Liver (tissue), 9 donors: ENCODE results near the gene OLFML1. TPM values are rescaled to one million over a fixed set of nuclear protein-coding genes. Genes with fewer than 3 reads are reported as not detected.

Experiments used
- DNase-seq: peaks from one replicate; pipeline ENCODE4 v3.0.0-alpha.2; 2017; ENCODE audit warnings: low spot score
- H3K27ac ChIP-seq, 2 donors: one replicate each; pipeline ENCODE4 v1.7.0; 2013; ENCODE audit warnings: inconsistent platforms in 2 of 2, low read length in 2 of 2, control low read depth in 1 of 2, low read depth in 1 of 2, mild to moderate bottlenecking in 1 of 2
- H3K27me3 ChIP-seq, 4 donors: one replicate each; pipeline versions ENCODE4 v1.6.1 to v1.7.0; 2013; ENCODE audit warnings: low read length in 3 of 4, inconsistent platforms in 1 of 4, mild to moderate bottlenecking in 1 of 4, moderate library complexity in 1 of 4; ENCODE audit not compliant: control insufficient read depth in 4 of 4, insufficient read depth in 4 of 4
- H3K36me3 ChIP-seq, 4 donors: one replicate each; pipeline versions ENCODE4 v1.6.1 to v1.7.0; 2013; ENCODE audit warnings: low read length in 3 of 4, mild to moderate bottlenecking in 3 of 4, low read depth in 1 of 4, moderate library complexity in 1 of 4; ENCODE audit not compliant: control insufficient read depth in 4 of 4, insufficient read depth in 3 of 4
- H3K4me1 ChIP-seq, 4 donors: one replicate each; pipeline versions ENCODE4 v1.6.1 to v1.7.0; 2013; ENCODE audit warnings: low read length in 3 of 4, mild to moderate bottlenecking in 3 of 4, moderate library complexity in 1 of 4; ENCODE audit not compliant: control insufficient read depth in 4 of 4, insufficient read depth in 4 of 4
- H3K4me3 ChIP-seq, 3 donors: one replicate each; pipeline versions ENCODE4 v1.6.1 to v1.7.0; 2013; ENCODE audit warnings: low read length in 3 of 3, control low read depth in 1 of 3, low read depth in 1 of 3, mild to moderate bottlenecking in 1 of 3
- H3K9ac ChIP-seq, 2 donors: one replicate each; pipeline ENCODE4 v1.7.0; 2013; ENCODE audit warnings: low read length in 2 of 2, mild to moderate bottlenecking in 2 of 2, moderate library complexity in 2 of 2, control low read depth in 1 of 2, low read depth in 1 of 2
- H3K9me3 ChIP-seq, 4 donors: one replicate each; pipeline versions ENCODE4 v1.6.1 to v1.7.0; 2013; ENCODE audit warnings: low read length in 3 of 4; ENCODE audit not compliant: control insufficient read depth in 4 of 4
- ATF3 ChIP-seq: IDR thresholded peaks from 2 replicates; pipeline ENCODE4 v1.6.1; 2016; ENCODE audit warnings: antibody characterized with exemption
- CTCF ChIP-seq: fragments of 150-350 bp; IDR thresholded peaks from 2 replicates; pipeline ENCODE4 v1.5.1; 2017; ENCODE audit warnings: improper control_type of control experiment, low read depth, low read length; ENCODE audit not compliant: missing input control
- EGR1 ChIP-seq, 2 donors: IDR thresholded peaks; 2 replicates each; pipeline ENCODE4 v1.6.1; 2016 to 2018; ENCODE audit warnings: antibody characterized with exemption in 2 of 2, low read depth in 2 of 2
- FOXA1 ChIP-seq: IDR thresholded peaks from 2 replicates; pipeline ENCODE4 v1.6.1; 2016; ENCODE audit warnings: antibody characterized with exemption
- FOXA2 ChIP-seq: IDR thresholded peaks from 2 replicates; pipeline ENCODE4 v1.6.1; 2016; ENCODE audit warnings: antibody characterized with exemption
- GABPA ChIP-seq, 2 donors: IDR thresholded peaks in 1 of 2; conservative IDR thresholded peaks in 1 of 2; 2 replicates each; pipeline ENCODE4 v1.6.1; 2016; ENCODE audit warnings: antibody characterized with exemption in 2 of 2, mild to moderate bottlenecking in 1 of 2, moderate library complexity in 1 of 2
- HNF4A ChIP-seq, 2 donors: conservative IDR thresholded peaks; 2 replicates each; pipeline ENCODE4 v1.6.1; 2016; ENCODE audit warnings: antibody characterized with exemption in 2 of 2, mild to moderate bottlenecking in 2 of 2
- HNF4G ChIP-seq: IDR thresholded peaks from 2 replicates; pipeline ENCODE4 v1.6.1; 2016; ENCODE audit warnings: antibody characterized with exemption
- JUND ChIP-seq, 2 donors: IDR thresholded peaks; 2 replicates each; pipeline ENCODE4 v1.6.1; 2016; ENCODE audit warnings: antibody characterized with exemption in 2 of 2
- MAX ChIP-seq: IDR thresholded peaks from 2 replicates; pipeline ENCODE4 v1.6.1; 2016; ENCODE audit warnings: antibody characterized with exemption
- NR2F2 ChIP-seq: IDR thresholded peaks from 2 replicates; pipeline ENCODE4 v1.6.1; 2016; ENCODE audit warnings: antibody characterized with exemption
- RAD21 ChIP-seq, 2 donors: IDR thresholded peaks; 2 replicates each; pipeline ENCODE4 v1.6.1; 2016; ENCODE audit warnings: antibody characterized with exemption in 2 of 2, mild to moderate bottlenecking in 2 of 2
- REST ChIP-seq: IDR thresholded peaks from 2 replicates; pipeline ENCODE4 v1.6.1; 2016; ENCODE audit warnings: antibody characterized with exemption, mild to moderate bottlenecking
- RXRA ChIP-seq, 2 donors: IDR thresholded peaks; 2 replicates each; pipeline ENCODE4 v1.6.1; 2017 to 2018; ENCODE audit warnings: antibody characterized with exemption in 2 of 2, mild to moderate bottlenecking in 1 of 2
- SP1 ChIP-seq: IDR thresholded peaks from 2 replicates; pipeline ENCODE4 v1.6.1; 2018; ENCODE audit warnings: antibody characterized with exemption, mild to moderate bottlenecking
- TAF1 ChIP-seq: conservative IDR thresholded peaks from 2 replicates; pipeline ENCODE4 v1.6.1; 2016; ENCODE audit warnings: antibody characterized with exemption, mild to moderate bottlenecking
- YY1 ChIP-seq: IDR thresholded peaks from 2 replicates; pipeline ENCODE4 v1.6.1; 2016; ENCODE audit warnings: antibody characterized with exemption, mild to moderate bottlenecking
- ZBTB33 ChIP-seq: IDR thresholded peaks from 2 replicates; pipeline ENCODE4 v1.6.1; 2016; ENCODE audit warnings: antibody characterized with exemption
- WGBS: extraction: QIAGEN DNeasy Blood & Tissue Kit; methylation state at CpG from one replicate; pipeline ENCODE4 v1.1.7; 2013; 5-methylcytosine and 5-hydroxymethylcytosine counted together
- polyA plus RNA-seq, 2 donors: library from polyadenylated mRNA; stranded (reverse) in 1 of 2; unstranded in 1 of 2; fragments of 200-250 nt in 1 of 2; fragments of >200 nt in 1 of 2; fragmentation: Nextera tagmentation in 1 of 2; extraction: Ambion mirVana in 1 of 2; gene quantifications; one replicate each; pipeline versions ENCODE4 v1.2.1 to v1.2.3, GENCODE V29; 2013 to 2015
- total RNA-seq, 2 donors: library from RNA; depleted of rRNA; stranded (reverse); fragments of >200 nt; gene quantifications; one replicate each; pipeline ENCODE4 v1.2.3, GENCODE V29; 2014
- donor health status: healthy.
- donor health status: healthy.
- donor health status: healthy.
- donor health status: healthy.
- donor health status: healthy.

Gene OLFML1
- total and polyA plus RNA-seq, 4 donors, result 2.8 to 4.2 (median 2.9) TPM

- 63% methylated on average over 7 of the region's 7 CpGs for WGBS
- TF ChIP-seq RAD21 (IDR thresholded peaks at IDR 0.05) (peak; percentile 82 to 89), HNF4A (conservative IDR thresholded peaks at IDR 0.05) (no peak), ATF3 (no peak), FOXA2 (no peak), CTCF (peak; percentile 65)
- Histone ChIP-seq H3K9ac (no peak overlapping the region), H3K27me3 (no peaks in the 10 kb centered on the region), H3K36me3 (peaks cover 0 to 10% (median 5%) of the 10 kb centered on the region in 4 donors), H3K4me3 (no peak overlapping the region), H3K9me3 (no peaks in the 10 kb centered on the region), H3K4me1 (peaks cover 0 to 4% (median under 1%) of the 10 kb centered on the region in 4 donors), H3K27ac (no peak overlapping the region)
- DNase-seq, result no peak
Observed at GRCh38 chr11:7548659-7549274, 63.5 kb downstream of the OLFML1 start.

GRCh38 chr11:7549681-7550080 lies 64.4 kb downstream of the OLFML1 start:
- Histone ChIP-seq H3K27ac (no peak overlapping the region), H3K4me3 (no peak overlapping the region), H3K36me3 (peaks cover 0 to 10% (median 5%) of the 10 kb centered on the region in 4 donors), H3K9me3 (no peaks in the 10 kb centered on the region), H3K4me1 (peaks cover 0 to 10% (median 2%) of the 10 kb centered on the region in 4 donors), H3K9ac (no peak overlapping the region), H3K27me3 (no peaks in the 10 kb centered on the region)
- no peak for DNase-seq
- WGBS, result 78% methylated on average over 4 of the region's 4 CpGs
- TF ChIP-seq ZBTB33 (no peak), FOXA1 (no peak), GABPA (IDR thresholded peaks at IDR 0.05 in 1 of 2, conservative IDR thresholded peaks at IDR 0.05 in 1 of 2) (no peak), RXRA (IDR thresholded peaks at IDR 0.05) (no peak), TAF1 (no peak), REST (no peak), FOXA2 (no peak), EGR1 (IDR thresholded peaks at IDR 0.05; ENCODE audit: low read depth in 2 of 2) (no peak), YY1 (no peak), HNF4A (conservative IDR thresholded peaks at IDR 0.05) (no peak), SP1 (no peak), CTCF (no peak), MAX (no peak), NR2F2 (no peak), ATF3 (no peak), RAD21 (IDR thresholded peaks at IDR 0.05) (no peak), JUND (IDR thresholded peaks at IDR 0.05) (no peak), HNF4G (no peak)
